GM12873 (cell line): ENCODE measurements around the gene TAOK1.

Source experiments
- TF ChIP-seq, protein P1 (sequence below): IDR thresholded peaks from 2 replicates; pipeline ENCODE4 v1.5.1; 2012; ENCODE audit warnings: low read depth, mild to moderate bottlenecking, moderate library complexity, low read length, control low read depth; ENCODE audit not compliant: insufficient read depth; ENCODE audit errors: missing control alignments

TAOK1 gene

DNA sequence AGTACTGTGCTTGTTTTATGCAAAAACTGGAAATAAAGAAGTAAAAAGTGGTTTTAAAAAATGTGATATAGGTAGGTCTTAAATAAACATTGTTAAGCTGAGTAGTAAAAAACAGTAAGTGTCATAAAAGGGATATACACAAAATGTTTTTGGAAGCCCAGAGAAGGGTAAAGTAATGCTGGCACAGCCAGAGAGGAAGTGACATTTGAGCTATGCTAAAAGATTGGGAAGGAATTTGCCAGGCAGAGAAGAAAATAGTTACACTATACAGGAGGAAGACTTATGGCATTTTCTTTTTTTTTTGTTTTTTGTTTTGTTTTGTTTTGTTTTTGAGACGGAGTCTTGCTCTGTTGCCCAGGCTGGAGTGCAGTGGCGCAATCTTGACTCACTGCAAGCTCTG is 40.8 kb upstream of the TAOK1 start:
- TF ChIP-seq, protein P1, sequence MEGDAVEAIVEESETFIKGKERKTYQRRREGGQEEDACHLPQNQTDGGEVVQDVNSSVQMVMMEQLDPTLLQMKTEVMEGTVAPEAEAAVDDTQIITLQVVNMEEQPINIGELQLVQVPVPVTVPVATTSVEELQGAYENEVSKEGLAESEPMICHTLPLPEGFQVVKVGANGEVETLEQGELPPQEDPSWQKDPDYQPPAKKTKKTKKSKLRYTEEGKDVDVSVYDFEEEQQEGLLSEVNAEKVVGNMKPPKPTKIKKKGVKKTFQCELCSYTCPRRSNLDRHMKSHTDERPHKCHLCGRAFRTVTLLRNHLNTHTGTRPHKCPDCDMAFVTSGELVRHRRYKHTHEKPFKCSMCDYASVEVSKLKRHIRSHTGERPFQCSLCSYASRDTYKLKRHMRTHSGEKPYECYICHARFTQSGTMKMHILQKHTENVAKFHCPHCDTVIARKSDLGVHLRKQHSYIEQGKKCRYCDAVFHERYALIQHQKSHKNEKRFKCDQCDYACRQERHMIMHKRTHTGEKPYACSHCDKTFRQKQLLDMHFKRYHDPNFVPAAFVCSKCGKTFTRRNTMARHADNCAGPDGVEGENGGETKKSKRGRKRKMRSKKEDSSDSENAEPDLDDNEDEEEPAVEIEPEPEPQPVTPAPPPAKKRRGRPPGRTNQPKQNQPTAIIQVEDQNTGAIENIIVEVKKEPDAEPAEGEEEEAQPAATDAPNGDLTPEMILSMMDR, result no peak

DNA sequence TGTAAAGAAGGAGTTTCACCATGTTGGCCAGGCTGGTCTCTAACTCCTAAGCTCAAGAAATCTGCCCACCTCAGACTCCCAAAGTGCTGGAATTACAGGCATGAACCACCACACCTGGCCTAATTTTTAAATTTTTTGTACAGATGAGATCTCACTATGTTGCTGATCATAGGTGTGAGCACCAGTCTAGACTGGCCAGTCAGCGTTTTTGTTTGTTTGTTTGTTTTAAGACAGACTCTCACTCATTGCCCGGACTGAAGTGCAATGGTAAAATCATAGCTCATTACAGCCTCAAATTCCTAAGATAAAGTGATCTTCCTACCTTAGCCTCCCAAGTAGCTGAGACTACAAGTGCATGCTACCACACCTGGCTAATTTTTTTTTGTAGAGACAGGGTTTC is 38.0 kb upstream of the TAOK1 start:
- TF ChIP-seq, protein P1, result no peak

DNA sequence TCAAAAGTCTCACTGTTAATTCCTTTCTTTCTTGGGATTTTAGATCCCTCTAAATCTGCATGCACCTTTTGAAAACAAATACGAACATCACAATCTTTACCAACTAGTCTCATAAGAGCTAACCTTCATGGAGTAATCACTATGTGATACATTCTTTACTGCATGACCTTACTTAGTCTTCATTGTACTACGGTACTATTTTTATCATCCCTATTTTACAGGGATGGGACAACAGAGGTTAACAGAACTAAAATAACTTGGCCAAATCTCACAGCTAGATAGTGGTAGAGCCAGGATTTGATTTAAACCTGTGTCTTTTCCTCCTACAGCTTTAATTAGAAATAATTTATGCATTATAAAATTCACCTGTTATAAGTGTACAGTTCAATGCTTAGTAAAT is 32.9 kb upstream of the TAOK1 start:
- TF ChIP-seq, protein P1, result no peak

DNA sequence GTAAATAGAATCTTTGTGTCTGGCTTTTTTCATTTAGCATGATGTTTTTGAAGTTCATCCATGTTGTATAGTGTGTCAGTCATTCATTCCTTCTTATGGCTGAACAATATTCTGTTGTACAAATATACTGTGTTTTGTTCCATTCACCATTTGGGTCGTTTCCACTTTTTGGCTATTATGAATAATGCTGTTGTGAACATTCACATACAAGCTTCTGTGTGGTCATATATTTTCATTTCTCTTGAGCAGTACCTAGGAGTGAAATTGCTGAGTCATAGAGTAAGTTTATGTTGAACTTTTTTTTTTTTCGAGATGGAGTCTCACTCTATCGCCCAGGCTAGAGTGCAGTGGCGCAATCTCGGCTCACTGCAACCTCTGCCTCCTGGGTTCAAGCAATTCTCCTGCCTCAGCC is 32.3 kb upstream of the TAOK1 start:
- TF ChIP-seq, protein P1, result no peak

DNA sequence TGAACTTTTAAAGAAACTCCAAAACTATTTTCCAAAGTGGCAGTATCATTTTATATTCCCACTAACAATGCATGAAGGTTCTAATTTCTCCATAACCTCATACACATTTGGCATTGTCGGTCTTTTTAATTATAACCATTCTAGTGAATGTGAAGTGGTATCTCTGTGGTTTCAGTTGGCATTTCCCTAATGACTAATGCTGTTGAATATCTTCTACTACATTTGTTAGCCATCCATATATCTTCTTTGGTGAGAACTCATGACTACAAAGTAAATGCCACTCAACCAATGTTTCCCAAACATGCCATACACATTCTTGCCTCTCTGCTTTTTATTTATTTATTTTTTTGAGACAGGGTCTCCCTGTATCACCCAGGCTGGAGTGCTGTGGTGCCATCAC is 31.7 kb upstream of the TAOK1 start:
- TF ChIP-seq, protein P1, result no peak

DNA sequence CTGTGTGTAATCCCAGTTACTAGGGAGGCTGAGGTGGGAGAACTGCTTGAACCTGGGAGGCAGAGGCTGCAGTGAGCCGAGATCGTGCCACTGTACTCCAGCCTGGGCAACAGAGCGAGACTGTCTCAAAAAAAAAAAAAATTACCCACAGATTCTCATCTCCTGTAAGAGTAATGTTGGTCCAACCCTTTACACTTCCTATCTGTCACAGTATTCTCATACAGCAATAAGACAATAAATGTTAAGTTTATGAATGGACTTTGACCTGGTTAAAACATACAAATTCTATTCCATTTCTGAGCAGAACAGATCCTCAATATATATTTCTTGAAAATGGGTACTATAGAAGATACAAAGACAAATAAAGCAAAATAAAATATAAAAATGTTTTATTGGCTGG is 30.4 kb upstream of the TAOK1 start:
- TF ChIP-seq, protein P1, result no peak

DNA sequence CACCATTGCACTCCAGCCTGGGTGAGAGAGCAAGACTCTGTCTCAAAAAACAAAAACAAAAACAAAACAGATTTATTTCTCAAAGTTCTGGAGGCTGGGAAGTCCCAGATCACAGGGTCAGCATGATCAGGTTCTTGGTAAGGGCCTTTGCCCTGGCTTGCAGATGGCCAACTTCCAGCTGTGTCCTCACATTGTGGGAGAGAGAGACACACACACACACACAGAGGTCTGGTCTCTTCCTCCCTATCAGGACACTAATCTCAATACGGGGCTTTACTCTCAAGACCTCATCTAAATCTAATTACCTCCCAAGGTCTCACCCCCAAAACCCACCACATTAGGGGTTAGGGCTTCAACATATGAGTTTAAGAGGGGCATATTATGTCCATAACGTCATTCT is 26.4 kb upstream of the TAOK1 start:
- TF ChIP-seq, protein P1, result no peak
